Hypothalamus (tissue), 51 donors: Measurements from ENCODE around the gene FRMD4A.
"Not testable (repeated sequence)": the region's sequence is repeated elsewhere in the genome, so short reads cannot be mapped to it uniquely, and the experiment has no call there.

Experiments
- DNase-seq, 51 donors: peaks; one replicate each; lab custom pipeline; 2025; lab: John Stamatoyannopoulos, UW

FRMD4A gene

DNA sequence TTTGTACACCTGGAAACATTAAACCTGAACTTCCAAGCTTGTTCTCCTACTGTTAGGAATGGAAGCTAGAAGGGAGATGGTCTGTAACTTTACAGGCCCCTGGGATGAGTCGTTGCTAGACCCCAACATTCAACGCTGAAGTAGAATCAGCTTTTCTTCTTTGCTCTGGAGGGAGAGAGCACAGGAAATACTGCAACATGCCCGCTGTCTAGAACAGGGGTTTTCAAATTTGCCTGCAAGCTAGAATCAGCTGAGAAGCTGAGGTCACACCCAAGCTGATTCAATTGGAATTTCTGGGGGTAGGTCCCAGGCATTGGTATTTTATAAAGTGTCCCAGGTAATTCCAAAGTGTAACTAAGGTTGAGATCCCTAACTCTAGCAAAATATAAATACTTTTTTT, 524.3 kb downstream of the FRMD4A start:
- no peak for DNase-seq

DNA sequence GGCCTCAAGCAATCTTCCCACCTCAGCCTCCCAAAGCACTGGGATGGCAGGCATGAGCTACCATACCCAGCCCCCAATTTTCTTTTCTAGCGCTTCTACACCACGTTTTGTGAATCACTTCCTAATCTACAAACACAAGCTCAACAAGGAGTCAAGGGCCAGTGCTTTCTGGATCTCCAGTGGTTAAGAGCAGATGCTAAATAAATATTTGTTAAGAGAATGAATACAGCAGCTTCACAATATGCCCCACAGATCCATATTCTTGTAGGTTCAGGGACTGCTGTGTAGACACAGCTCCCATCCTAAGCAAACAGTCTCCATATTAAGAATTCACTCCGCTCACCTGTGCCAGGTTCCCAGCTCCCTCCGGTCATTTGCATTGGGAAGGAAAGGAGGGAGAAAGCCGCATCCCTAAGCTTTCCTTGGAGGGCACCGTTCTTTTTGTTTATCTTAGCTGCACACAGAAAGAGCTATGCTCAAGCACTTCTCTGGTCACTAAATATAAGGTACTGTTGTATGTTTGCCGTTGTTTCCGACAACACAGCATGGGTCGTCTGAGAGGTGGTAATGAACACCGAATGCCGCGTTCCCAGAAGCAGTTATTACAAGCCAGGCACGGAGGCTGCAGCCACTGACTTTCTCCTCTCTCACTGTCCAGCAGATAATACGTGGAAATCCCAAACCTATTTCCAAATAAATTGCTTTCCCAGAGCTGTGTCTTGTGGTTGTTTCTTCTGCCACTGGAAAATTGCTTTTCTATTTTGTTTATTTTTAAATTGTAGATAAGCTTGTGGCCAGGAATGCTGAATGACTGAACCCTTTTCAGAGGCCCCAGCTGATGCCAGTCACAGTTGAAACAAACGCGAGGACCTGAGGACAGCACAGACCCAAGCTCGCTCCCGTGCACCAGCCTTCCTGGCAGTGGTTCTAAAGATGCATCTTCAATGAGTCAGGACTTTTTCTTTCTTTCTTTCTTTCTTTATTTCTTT, 526.9 kb downstream of the FRMD4A start:
- DNase-seq, result no peak

DNA sequence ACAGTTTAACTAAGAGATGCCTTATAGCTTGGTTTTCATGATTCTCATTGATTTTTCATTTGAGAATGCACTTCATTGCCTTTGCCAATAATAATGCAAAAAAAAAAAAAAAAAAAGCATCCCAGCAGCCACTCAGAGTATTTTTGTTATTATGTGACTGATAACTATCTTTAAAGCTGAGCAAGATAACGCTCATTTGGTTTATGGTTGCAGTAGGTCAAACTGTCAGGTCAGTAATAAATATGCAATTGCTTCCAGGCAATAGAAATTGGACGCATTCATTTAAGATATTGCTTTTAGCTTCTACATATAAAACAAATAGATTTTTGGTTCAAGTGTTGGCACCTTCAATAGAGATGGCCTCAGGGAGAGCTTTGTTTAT, 528.8 kb downstream of the FRMD4A start:
- DNase-seq, result no peak

DNA sequence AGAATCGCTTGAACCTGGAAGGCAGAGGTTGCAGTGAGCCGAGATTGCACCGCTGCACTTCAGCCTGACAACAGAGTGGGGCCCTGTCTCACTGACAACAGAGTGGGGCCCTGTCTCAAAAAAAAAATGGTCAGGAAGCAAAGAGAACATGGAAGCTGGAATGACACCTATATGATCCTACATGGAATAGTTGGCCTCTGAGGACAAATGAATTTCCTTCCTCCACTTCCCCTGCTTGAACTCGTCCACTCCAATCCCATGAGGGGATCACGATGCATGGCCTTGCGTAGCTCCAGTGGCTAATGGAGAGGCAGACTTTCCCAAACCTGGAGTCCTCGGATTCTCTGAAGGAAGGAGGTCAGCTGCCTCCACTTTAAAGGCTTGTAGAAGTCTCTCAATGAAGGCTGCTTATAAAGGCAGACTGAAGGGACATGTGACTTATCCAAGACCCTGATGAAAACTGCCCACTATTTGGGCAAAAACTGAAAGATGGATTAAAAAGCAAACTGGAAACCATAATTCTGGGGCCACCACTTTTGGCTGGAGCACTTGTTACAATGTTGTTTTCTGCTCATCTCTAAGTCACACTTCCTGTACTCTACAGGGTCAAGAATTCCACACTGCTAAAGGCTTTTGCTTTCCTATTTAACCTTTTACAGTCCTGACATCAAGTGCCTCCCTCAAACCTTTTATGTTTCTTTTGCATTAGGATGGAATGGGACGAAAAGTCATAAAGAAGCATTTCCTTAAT, 529.4 kb downstream of the FRMD4A start:
- DNase-seq, result no peak

DNA sequence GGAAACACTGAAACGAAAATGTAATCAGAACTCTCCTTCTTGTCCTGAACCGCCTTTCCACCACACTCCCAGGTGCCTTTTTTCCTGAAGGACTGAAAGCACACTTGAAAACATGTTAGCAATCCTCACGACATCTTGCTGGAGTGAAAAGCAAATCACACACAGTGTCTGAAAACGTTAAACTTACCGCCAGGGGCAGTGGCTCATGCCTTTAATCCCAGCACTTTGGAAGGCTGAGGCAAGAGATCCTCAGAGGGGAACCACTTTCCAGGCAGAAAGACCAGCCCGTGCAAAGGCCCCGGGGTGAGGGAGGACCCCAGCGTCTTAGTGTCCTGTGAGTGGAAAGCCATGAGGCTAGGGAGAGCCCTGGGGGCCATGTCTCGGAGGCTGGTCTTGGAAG, 533.6 kb downstream of the FRMD4A start:
- DNase-seq, result no peak

DNA sequence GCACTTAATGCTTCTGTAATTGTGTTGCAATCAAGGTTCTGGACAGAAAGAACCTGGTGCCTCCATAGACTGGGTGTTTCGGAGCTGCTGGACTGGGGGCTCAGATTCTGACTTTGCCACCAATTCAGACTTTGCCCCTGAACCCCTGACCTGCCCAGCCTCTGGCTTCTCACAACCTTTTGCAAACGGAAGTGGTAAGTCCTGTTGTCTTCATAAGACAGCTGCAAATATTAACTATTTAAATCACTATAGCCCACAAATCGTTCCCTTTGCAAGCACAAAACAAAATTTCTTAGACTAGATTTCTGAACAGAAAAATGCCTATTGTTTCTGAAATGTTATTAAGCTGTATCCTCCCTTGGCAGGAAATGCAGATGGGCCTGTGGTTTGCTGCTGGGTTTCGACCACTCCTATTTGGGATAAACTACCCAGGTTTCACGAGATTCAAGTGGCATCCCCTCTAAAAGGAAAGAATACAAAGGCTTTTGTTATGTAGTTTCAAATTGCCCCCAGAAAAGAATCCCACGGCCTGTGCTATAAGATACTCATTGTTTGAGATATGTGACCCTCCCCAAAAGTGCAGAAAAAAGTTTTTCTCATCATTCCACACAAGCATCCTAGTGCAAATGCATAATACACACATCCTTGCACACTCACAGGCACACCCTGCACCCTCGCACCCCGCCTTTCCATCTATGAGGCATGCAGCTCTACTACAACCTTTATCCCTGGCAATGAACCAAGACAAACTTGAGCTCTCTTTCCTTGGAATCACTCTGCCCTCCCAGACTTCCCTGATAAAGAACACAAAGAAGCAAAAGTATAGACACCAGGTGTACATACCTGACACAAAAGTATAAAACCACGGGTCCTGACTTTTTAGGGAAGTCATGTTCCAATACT, 534.8 kb downstream of the FRMD4A start:
- DNase-seq, result no peak

DNA sequence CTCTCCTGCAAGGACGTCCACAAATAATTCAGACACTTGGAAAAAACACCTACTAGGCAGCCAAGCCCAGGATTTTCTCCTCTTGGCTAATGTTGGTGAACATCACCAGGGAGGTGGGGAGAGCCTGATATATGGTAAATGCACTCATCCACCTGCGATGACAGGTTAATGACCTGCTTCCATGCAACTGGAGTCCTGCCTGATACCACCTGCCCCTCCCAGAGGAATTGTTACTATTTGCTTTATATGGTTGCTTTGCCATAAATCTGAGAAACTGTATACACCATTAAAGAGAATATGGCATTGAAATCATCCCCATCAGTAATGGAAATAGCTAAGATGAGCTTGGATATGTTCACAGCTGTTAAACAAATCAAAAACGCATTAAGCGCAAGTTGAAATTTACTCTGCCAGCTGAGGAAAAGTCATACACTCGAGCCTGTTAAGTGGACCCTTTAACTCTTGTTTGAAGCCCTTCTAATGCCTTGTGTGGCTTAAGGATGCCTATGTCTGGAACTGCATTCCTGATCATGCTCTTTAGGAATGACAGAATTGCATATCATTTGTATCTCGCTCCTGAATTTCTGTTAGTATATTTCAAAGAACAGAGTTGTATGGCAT, 535.6 kb downstream of the FRMD4A start:
- DNase-seq, result no peak

DNA sequence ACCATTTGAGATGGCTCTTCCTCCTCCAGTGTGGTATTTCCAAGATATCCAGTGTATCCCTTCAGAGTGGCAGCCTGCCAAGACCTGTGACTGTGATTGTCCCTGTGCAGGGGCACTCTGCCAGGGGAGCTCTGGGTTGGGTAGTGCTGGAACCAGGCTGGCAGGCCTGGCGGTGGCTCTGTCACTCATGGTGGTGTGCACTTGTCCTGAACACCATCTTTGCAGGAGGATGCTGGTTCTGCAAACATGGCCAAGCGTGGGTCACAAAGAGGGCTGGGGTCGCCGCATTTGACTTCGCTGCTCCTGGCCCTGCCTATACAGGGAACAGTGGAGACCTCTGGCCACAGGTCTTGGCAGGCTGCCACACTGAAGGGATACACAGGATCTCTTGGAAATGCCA, 538.7 kb downstream of the FRMD4A start:
- peak in 24 of 51 donors; percentile 6 to 57 (median 22) for DNase-seq

DNA sequence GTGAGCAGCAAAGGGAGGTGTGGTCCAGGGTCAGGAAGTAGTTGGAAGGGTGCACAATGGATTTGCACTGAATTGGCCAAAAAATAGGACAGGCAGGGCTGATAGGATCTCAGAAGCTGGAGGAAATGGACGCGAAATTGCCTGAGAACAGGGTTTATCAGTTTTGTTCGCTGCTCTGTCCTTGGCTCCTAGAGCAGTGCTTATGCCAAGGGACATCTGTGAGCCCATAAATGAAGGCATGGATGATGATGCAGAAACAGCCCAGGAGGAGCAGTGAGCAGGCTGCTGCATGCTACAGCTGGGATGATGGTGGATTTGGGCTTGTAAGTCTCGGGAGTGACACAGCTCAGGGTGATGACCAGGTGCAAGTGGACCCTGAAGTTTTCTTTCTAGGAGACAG, 539.2 kb downstream of the FRMD4A start:
- no peak for DNase-seq

DNA sequence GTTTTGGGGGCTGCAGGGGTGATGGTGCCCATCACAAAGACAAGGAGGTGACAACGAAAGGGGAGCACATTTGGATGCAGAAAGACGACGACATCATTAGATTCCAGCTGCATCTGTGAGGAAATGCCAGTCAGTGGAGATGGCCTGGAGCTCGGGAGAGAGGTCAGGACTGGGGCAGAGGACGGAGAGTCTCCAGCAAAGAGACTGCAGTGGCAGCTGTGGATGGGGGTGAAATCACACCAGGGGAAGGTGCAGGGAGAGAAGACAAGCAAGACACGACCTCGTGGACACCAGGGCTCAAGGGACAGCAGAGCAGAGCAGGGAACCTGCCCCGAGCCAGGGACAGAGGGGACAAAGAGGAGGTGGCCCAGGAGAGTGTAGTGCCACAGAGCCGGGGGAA, 540.5 kb downstream of the FRMD4A start:
- no peak for DNase-seq

DNA sequence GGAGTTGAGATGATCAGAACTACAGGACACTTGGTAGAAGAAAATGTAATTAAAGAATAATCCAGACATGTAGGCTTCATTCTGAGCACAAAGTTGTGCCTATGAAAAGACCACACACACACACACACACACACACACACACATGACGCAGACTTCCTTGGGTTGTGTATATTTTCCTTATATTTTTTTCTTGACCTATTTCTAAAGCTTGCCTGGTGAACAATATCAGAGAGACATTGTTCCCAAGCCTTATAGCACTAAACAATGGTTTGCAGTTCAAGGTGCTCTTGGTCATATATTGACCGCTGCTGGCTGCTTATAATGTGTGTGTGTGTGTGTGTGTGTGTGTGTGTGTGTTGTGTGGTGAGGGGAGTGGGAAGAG, 541.3 kb downstream of the FRMD4A start:
- DNase-seq, result peak in 1 of 51 donors; percentile 7

DNA sequence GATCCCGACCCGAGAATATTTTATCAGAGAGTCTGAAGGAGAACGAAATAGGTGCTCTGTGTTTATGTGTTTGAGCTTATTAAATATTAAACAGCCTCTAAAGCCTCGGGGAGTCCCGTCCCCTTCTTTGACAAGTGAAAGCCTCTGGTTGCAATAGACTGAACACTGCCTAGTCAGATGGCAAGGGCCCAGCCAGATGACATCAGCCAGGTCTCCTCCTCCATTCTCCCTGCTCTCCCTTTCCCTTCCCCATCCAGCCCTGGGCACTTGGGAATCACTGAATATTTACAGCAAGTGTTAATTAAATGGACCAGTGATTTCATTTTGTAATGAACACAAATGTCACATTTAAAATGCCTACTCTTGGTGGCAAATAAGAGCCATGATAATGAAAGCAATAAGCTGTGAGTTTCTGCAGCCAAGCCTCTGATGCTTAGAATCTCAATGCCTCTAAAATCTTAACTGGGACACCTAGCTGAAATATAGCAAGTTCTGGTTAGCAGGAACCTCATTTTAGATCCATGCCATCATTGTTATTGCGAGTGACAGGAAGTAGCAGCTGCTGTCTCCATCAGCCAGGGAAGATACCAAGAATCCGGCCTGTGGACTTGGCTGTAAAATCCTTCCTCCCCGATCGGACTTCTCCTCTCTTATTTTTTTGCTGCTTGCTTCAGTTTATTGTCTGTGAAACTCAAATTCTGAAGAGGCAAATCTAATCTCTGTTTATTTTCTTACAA, 541.8 kb downstream of the FRMD4A start:
- peak in 27 of 51 donors; percentile 4 to 54 (median 27) for DNase-seq

DNA sequence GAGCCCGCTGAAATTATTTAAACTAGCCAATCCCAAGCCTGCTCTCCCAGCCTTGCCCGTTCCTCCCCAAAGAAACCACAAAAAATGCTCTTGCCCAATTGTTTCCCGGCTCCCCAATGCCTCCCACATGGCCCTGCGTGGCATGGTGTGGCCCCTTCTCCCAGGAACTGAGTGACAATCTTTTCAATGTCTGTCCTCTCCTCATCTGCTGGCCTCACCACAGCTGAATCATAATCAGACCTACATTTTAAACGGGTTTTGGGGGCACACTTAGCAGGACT, 542.5 kb downstream of the FRMD4A start:
- peak in 2 of 51 donors; percentile 17 to 43 for DNase-seq

DNA sequence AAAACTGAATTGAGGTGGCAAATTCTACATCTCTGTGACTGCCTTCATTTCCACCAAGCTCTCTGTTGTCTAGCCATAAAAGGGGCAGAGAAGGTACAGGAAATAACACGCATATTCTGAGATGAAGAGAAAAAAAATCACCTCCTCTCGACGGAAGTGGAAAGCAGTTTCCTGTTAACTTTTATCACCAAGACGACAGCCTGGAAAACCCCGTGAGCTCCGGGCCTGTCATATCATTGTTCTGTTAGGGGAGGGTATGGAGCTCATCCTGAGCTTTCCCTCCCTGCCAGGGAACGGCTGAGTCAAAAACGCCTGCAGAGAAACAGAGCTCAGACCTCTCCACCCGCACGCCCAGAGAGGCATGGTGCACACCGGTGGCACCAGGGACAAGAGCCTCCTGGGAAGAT, 543.7 kb downstream of the FRMD4A start:
- DNase-seq, result peak in 6 of 51 donors; percentile 7 to 31 (median 16)

DNA sequence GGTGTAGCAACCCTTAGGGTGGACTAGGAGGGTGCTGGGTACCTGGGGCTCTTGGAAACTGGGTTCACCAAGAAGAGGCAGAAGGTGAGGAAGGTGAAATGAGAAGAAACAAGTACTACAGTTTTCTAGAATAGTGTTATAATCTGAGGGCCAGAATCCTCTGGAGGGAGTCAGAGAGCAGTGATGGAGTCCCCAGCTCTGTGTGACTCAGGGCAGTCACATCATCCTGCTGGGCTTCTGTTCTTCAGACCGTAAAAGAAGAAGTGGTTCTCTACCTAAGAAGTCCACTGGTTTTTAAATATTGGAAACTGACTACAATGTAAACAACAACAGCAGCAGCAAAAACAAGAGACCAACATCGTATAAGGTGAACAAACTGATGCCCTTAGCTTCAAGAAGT, 546.7 kb downstream of the FRMD4A start:
- DNase-seq, result no peak

DNA sequence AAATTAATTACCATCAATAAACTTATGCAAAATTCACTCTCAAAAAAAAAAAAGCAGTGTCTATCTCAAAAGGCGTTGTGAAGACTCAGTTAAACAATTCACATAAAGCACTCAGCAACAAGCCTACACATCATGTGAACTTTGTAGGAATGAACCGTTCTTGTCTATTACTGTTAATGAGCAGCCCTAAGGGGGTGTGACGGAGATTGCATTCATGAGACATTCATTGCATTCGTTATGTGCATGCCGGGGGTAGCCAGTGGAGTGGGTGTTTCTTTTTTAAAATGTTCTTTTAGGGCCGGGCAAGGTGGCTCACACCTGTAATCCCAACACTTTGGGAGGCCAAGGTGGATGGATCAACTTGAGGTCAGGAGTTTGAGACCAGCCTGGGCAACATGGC, 551.0 kb downstream of the FRMD4A start:
- DNase-seq, result no peak

DNA sequence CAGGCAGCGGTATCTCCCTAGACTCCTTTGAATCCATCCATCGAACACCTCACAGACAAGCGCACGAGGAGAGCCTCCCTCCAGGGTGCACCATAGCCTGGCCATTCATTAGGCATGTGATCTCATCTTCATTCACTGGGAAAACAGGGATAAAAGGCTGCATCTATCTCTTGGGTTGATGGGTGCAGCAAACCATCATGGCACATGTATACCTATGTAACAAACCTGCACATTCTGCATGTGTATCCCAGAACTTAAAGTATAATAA, 552.1 kb downstream of the FRMD4A start:
- DNase-seq, result not testable (repeated sequence)

DNA sequence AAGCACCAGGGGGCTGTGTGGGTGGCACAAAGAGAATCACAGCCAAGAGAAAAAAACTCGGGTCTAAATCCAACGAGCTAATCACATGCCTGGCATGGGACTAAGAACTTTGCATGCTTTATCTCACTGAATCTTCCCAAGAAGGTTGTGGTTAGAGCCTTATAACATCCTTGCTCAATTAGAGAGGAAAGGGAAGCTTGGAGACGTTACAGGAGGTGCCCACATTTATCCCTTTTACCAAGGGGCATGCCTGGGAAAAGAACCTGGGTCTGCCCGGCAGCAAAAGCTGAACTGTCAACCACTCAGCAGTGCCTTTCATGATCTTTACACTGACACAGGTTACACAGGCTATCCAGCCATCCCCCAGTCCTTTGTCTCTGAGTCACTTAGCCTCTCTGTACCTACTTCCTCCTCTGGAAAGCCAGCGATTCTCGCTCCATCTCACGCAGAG, 553.8 kb downstream of the FRMD4A start:
- DNase-seq, result no peak

DNA sequence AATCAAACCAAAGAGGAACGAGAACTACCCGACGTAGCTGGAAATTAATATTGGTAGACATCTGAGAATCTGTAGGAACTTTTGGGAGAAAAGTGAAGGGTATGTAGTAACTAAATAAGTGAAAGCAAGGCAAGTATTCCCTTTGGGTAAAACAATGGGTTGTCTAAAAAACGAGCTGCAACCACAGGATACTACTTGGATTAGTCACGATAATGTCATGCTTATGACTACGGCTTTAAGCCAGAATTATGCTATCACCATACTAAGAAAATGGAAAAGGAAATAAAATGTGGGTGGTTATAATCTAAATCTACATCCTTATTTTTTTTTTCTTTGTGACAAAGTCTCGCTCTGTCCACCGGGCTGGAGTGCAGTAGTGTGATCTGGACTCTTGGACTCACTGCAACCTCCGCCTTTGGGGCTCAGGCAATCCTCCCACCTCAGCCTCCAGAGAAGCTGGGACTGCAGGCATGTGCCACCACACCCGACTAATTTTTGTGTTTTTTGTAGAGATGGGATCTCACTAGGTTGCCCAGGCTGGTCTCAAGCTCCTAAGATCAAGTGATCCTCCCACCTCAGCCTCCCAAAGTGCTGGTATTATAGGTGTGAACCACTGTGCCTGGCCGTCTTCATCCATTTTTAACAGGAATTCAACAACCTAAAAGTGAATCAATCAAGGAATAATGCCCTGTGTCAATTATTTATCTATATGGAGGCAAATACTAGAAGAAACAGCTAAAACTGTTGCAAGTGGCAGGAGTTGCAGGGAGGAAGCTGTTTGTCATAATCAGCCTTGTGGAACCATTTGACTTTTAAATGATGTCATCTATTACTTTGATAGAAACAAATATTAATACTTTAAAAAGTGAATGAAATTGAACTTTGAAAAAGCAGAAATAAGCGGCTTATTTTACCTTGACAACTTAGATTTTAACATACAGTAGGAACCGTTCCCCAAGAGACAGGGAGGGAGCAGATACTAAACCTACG, 554.6 kb downstream of the FRMD4A start:
- DNase-seq, result no peak
